AG09309 (cell line): ENCODE data around the gene EN2.

ENCODE experiments used
- DNase-seq: peaks from one replicate; pipeline ENCODE4 v3.0.0-alpha.2; 2010; ENCODE audit warnings: low read depth
- H3K4me3 ChIP-seq: 2 replicates; pipeline ENCODE4 v1.5.1; 2011; ENCODE audit warnings: mild to moderate bottlenecking, low read depth, low read length, moderate library complexity; ENCODE audit not compliant: control insufficient read depth
- CTCF ChIP-seq: IDR thresholded peaks from 2 replicates; pipeline ENCODE4 v1.5.1; 2011; ENCODE audit warnings: mild to moderate bottlenecking, low read depth, low read length, inconsistent platforms; ENCODE audit not compliant: insufficient read depth, control insufficient read depth; ENCODE audit errors: missing control alignments

Gene EN2

GRCh38 chr7:155497149-155497901 is 39.4 kb downstream of the EN2 start:
- no peak for TF ChIP-seq CTCF
- DNase-seq: no peak
- no peak overlapping the region for H3K4me3 ChIP-seq

DNA sequence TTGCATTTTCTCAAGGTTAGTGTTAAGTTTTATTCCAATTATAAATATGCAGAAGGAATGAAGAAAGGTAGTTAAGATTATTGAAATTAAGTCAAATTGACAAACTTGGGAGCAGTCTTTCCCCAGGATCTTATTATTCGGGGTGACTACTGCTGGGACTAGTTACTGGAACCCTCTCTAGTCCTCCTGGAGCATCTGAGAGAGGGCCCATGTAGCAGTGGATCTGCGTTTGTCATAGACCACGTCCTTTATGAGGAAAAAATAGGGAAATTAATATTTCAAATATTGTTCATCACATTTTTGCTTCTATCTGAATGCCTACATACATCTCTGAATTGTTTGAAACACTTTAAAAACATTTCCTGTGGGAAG is 47.5 kb downstream of the EN2 start:
- no peak for TF ChIP-seq CTCF
- H3K4me3 ChIP-seq: no peak overlapping the region
- DNase-seq: no peak

- no peak for DNase-seq
- no peak for TF ChIP-seq CTCF
These were observed 49.0 kb downstream of the EN2 start for GRCh38 chr7:155506854-155507337.

DNA sequence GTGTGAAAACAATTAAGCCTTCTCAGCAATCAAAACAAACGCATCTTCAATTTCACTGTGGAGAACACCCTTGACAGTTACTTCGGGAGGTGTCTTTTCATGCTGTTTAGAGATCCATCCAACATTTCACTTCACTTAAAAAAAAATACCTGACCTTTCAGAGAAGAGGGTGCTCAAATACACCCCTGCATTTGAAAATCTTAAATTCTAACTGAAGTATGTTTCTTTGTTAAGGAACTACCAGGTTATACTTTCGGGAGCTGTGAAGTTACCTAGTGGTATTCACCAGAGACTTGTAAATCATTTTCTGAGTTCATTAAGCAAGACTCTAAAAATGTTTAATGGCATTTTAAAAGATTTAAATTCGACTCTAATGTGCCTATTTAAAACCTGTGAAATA is 49.6 kb downstream of the EN2 start:
- no peak for TF ChIP-seq CTCF
- DNase-seq: no peak
- H3K4me3 ChIP-seq: no peak overlapping the region

More at GRCh38 chr7:155506854-155507337, 49.0 kb downstream of the EN2 start:
- H3K4me3 ChIP-seq: no peak overlapping the region

DNA sequence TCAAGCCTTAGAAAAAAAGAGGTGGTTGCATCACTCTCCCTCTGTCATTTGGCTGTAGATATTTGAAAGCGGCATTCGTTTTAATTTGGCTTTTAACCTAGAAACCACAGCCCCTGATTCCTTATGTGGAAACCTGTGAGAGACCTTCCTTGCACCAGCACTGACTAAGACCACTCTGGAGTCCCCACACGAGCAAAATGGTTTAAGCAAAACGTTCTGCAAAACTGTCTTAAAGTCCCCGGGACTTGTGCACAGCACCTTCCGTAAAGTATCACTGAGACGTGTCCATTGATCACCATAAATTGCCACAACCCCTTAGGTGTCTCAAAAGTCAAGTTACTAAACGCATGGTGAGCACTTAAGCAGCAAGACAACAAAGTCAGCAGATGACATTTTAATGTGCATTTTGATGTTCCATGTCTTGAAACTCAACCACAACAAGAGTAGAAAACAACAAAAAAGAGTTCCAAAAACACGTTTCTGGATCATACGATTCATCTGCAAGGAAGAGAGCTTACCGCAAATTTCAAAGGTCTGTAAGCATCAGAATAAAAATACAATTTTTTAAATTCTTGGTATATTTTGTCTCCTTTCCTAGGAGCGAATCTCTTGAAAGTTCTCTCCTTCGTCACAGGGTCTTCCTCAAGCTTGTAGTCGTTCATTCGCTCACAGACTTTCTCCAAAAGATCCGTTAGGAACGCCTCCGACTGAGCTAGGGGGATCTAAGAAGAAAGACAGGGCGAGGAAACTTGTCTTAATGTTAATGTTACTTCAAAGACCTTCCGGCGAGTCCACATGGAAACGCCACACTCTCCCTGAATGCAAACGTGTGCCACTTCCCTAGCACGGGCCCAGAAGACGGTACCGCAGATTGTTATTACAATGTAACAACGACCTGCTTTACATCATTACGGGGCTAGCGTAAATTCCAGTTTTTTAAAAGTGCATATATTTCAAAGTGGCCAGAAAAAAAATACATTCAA is 50.7 kb downstream of the EN2 start:
- no peak for DNase-seq
- TF ChIP-seq CTCF: no peak
- no peak overlapping the region for H3K4me3 ChIP-seq

DNA sequence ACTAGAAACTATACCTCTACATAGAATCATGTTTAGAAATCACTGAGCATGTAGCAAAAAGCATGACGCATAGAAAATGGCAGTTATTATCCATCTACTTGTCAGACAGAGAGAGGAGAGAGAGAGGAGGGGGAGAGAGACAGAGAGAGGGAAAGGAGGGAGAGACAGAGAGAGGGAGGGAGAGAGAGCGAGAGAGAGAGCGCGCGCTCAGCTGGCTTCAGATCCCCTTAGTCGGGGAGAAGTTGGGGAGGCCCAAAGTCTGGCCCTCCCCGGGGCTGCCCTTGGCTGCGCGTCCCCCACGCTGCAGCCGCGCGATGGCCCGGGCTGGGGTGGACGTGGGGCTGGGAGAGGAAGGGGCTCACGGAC is 51.4 kb downstream of the EN2 start:
- no peak overlapping the region for H3K4me3 ChIP-seq
- DNase-seq: no peak
- no peak for TF ChIP-seq CTCF
